Kidney epithelial cell (primary cell): ENCODE measurements around the gene SCN1A. TPM values are rescaled to one million over a fixed set of nuclear protein-coding genes. Genes with fewer than 3 reads are reported as not detected.

Experiments used
- DNase-seq: peaks from one replicate; pipeline ENCODE4 v3.0.0-alpha.2; 2010; ENCODE audit warnings: low read depth
- H3K27me3 ChIP-seq: 2 replicates; pipeline ENCODE4 v1.6.0; 2011; ENCODE audit warnings: low read length; ENCODE audit not compliant: control insufficient read depth, insufficient read depth
- H3K36me3 ChIP-seq: 2 replicates; pipeline ENCODE4 v1.5.1; 2011; ENCODE audit warnings: low read length; ENCODE audit not compliant: control insufficient read depth, insufficient read depth
- H3K4me3 ChIP-seq: 2 replicates; pipeline ENCODE4 v1.5.1; 2011; ENCODE audit warnings: low read depth, mild to moderate bottlenecking, control low read depth, low read length
- total RNA-seq: library from RNA; depleted of rRNA; stranded (reverse); fragments of >200 nt; gene quantifications from 2 replicates; pipeline ENCODE4 v1.2.3, GENCODE V29; 2015
- TF ChIP-seq, protein P1 (sequence below): IDR thresholded peaks from 2 replicates; pipeline ENCODE4 v1.5.1; 2011; ENCODE audit warnings: mild to moderate bottlenecking, moderate library complexity, low read length, control low read depth, inconsistent platforms; ENCODE audit not compliant: insufficient read depth, poor library complexity, severe bottlenecking

Gene SCN1A
- total RNA-seq, 1 donor from 2014 or later: not detected

DNA sequence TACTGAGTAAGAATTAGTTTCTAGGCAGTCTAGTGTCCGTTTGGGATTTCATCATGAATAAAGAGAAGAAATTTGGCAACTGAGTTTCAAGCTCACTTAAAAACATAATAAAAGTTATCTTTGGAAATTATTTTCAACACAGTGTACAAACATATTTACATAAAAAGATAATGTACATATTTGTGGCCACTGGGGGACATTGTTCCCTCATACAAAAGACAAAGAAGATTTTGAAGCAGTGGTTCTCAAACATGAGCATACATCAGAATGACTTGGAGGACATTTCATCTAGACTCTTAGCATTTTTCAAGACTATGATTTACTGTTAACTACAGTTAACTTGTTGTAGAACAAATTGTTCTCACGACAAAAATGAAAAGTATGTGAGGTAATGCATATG, 158.6 kb downstream of the SCN1A start:
- no peak for DNase-seq
- Histone ChIP-seq H3K27me3 (no peaks in the 10 kb centered on the region), H3K36me3 (no peaks in the 10 kb centered on the region), H3K4me3 (no peak overlapping the region)
- TF ChIP-seq, protein P1, sequence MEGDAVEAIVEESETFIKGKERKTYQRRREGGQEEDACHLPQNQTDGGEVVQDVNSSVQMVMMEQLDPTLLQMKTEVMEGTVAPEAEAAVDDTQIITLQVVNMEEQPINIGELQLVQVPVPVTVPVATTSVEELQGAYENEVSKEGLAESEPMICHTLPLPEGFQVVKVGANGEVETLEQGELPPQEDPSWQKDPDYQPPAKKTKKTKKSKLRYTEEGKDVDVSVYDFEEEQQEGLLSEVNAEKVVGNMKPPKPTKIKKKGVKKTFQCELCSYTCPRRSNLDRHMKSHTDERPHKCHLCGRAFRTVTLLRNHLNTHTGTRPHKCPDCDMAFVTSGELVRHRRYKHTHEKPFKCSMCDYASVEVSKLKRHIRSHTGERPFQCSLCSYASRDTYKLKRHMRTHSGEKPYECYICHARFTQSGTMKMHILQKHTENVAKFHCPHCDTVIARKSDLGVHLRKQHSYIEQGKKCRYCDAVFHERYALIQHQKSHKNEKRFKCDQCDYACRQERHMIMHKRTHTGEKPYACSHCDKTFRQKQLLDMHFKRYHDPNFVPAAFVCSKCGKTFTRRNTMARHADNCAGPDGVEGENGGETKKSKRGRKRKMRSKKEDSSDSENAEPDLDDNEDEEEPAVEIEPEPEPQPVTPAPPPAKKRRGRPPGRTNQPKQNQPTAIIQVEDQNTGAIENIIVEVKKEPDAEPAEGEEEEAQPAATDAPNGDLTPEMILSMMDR: no peak

DNA sequence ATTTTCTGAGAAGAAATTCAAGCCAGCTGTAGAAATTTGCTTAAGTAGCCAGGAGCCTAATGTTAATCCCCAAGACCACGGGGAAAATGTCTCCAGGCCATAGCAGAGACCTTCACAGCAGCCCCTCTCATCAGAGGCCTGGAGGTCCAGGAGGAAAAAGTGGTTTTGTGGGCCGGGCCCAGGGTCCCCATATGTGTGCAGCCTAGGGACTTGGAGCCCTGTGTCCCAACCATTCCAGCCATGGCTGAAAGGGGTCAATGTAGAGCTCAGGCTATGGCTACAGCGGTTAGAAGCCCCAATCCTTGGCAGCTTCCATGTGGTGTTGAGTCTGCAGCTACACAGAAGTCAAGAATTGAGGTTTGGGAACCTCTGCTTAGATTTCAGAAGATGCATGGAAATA, 160.1 kb downstream of the SCN1A start:
- H3K4me3 ChIP-seq: no peak overlapping the region
- DNase-seq: no peak
- TF ChIP-seq, protein P1: no peak
- no peaks in the 10 kb centered on the region for H3K36me3 ChIP-seq
- no peaks in the 10 kb centered on the region for H3K27me3 ChIP-seq

DNA sequence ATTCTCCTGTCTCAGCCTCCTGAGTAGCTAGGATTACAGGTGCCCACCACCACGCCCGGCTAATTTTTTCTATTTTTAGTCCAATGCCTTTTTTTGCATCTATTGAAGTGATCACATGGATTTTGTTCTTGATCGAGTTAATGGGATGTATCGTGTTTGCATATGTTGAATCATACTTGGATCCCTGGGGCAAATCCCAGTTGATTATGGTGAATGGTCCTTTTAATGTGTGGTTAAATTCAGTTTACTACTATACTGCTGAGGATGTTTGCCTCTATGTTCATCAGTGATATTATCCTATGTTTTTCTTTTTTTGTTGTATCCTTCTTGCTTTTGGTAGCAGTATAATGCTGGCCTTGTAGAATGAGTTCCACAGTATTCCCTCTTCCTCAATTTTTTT, 166.0 kb downstream of the SCN1A start:
- DNase-seq: no peak
- TF ChIP-seq, protein P1: no peak
- H3K36me3 ChIP-seq: no peaks in the 10 kb centered on the region
- H3K4me3 ChIP-seq: no peak overlapping the region
- H3K27me3 ChIP-seq: no peaks in the 10 kb centered on the region

DNA sequence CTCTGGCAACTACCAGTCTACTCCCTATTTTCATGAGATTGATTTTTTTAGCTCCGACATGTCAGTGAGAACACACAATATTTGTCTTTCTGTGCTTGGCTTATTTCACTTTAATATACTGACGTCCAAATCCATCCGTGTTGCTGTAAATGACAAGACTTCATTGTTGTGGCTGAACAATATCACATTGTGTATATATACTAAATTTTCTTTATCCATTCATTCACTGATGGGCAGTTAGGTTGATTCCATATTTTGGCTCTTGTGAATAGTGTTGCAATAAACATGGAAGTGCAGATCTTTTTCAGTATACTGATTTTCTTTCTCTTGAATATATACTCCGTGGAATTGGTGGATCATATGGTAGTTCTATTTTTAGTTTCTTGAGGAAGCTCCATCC, 168.4 kb downstream of the SCN1A start:
- no peak for DNase-seq
- no peaks in the 10 kb centered on the region for H3K36me3 ChIP-seq
- no peaks in the 10 kb centered on the region for H3K27me3 ChIP-seq
- no peak overlapping the region for H3K4me3 ChIP-seq
- TF ChIP-seq, protein P1: no peak

DNA sequence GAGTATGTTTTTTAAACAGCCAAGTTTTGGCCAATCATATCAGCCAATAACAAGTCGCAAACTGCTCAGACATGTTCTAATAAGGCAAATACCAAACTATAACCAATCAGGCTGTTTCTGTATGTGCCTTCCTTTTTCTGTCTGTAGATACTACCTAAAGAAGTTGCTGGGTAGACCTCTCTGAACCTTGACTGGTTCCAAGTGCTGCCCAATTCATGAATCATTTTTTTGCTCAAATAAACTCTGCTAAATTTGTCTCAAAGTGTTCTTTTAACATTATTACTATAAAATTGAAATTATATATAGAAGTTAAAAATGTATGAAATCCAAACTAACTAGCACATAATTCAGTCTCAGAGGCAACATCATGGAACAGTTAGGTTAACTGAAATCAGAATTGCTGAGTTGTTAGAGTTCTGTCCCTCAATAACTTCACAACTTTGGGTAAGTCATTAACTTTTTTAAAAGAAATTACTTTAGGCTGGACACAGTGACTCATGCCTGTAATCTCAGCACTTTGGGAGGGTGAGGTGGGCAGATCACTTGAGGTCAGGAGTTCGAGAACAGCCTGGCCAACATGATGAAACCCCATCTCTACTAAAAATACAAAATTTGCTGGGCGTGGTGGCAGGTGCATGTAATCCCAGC, 169.4 kb downstream of the SCN1A start:
- TF ChIP-seq, protein P1: no peak
- no peak overlapping the region for H3K4me3 ChIP-seq
- H3K36me3 ChIP-seq: no peaks in the 10 kb centered on the region
- DNase-seq: no peak
- no peaks in the 10 kb centered on the region for H3K27me3 ChIP-seq
